ENCODE data around the gene ANKRD13D.
A peak's percentile ranks its signal among the peaks of the same experiment; 100 is the strongest.
"Not testable (repeated sequence)": the region's sequence is repeated elsewhere in the genome, so short reads cannot be mapped to it uniquely, and the experiment has no call there.

The ANKRD13D gene

GRCh38 chr11:67317205-67317887, 28.2 kb downstream of the ANKRD13D start:
- WGBS (ENCODE audit: extremely low coverage, insufficient coverage, insufficient read length): no CpG with 5 or more reads among the region's 55 CpGs
- H4K12ac ChIP-seq (ENCODE audit: low read depth, low read length): peak overlapping the region; percentile 95
- no peak overlapping the region for H3K23ac ChIP-seq (ENCODE audit: low read length)
- peak overlapping the region; percentile 90 for H3K18ac ChIP-seq (ENCODE audit: low read length)
- no peak overlapping the region for H2AK5ac ChIP-seq (ENCODE audit: low read length)
- peak overlapping the region; percentile 95 for H3K27ac ChIP-seq (ENCODE audit: low read depth, low read length)
- peak overlapping the region; percentile 74 for H2BK120ac ChIP-seq (ENCODE audit: insufficient read depth, low read length, poor library complexity)
- peak; percentile 97 to 100 for DNase-seq
- H3K4ac ChIP-seq (ENCODE audit: low read depth, low read length): peak overlapping the region; percentile 81
- peak overlapping the region; percentile 83 for H2BK5ac ChIP-seq (ENCODE audit: low read depth, low read length, poor library complexity)
- H2BK12ac ChIP-seq (ENCODE audit: low read length): peak overlapping the region; percentile 38
- H3K4me1 ChIP-seq (ENCODE audit: control insufficient read depth in 1 of 2, insufficient read depth in 2 of 2, low read length in 2 of 2): peaks cover 11 to 14% of the 10 kb centered on the region in 2 experiments
- peak overlapping the region; percentile 59 for H3K9ac ChIP-seq (ENCODE audit: low read length)
- peak overlapping the region; percentile 77 for H3K4me2 ChIP-seq (ENCODE audit: low read length)
- peaks cover 5% of the 10 kb centered on the region for H3K79me2 ChIP-seq (ENCODE audit: control insufficient read depth, insufficient read depth, low read length, poor library complexity)
- H4K91ac ChIP-seq (ENCODE audit: low read depth, low read length): peak overlapping the region; percentile 93
- peaks cover 11% of the 10 kb centered on the region for H3K79me1 ChIP-seq (ENCODE audit: low read length)
- H3K27me3 ChIP-seq (ENCODE audit: insufficient read depth, low read length): peaks cover 3% of the 10 kb centered on the region
- H3K4me3 ChIP-seq (ENCODE audit: low read depth, low read length): peak overlapping the region; percentile 77
- H4K8ac ChIP-seq (ENCODE audit: low read depth, low read length): peak overlapping the region; percentile 94
- H2AFZ ChIP-seq (ENCODE audit: insufficient read depth, low read length, poor library complexity): peak overlapping the region; percentile 68
- peak overlapping the region; percentile 96 for H3K14ac ChIP-seq (ENCODE audit: low read length)
- no peaks in the 10 kb centered on the region for H3K9me3 ChIP-seq (ENCODE audit: insufficient read depth, low read depth, low read length)
- H3K36me3 ChIP-seq (ENCODE audit: control insufficient read depth in 1 of 2, insufficient read depth in 2 of 2, low read length in 2 of 2): no peaks in the 10 kb centered on the region

- no peak overlapping the region for H2AK5ac ChIP-seq (ENCODE audit: low read length)
- no peak overlapping the region for H2BK12ac ChIP-seq (ENCODE audit: low read length)
- H2AFZ ChIP-seq (ENCODE audit: insufficient read depth, low read length, poor library complexity): peak overlapping the region; percentile 90
- H3K36me3 ChIP-seq (ENCODE audit: control insufficient read depth in 1 of 2, insufficient read depth in 2 of 2, low read length in 2 of 2): no peaks in the 10 kb centered on the region
- no peak overlapping the region for H4K91ac ChIP-seq (ENCODE audit: low read depth, low read length)
- no CpG with 5 or more reads among the region's 53 CpGs for WGBS (ENCODE audit: extremely low coverage, insufficient coverage, insufficient read length)
- DNase-seq: no peak
- peak overlapping the region; percentile 40 for H3K14ac ChIP-seq (ENCODE audit: low read length)
- peaks cover 3% of the 10 kb centered on the region for H3K27me3 ChIP-seq (ENCODE audit: insufficient read depth, low read length)
- H3K79me2 ChIP-seq (ENCODE audit: control insufficient read depth, insufficient read depth, low read length, poor library complexity): peaks cover 5% of the 10 kb centered on the region
- H3K4ac ChIP-seq (ENCODE audit: low read depth, low read length): no peak overlapping the region
- H3K23ac ChIP-seq (ENCODE audit: low read length): no peak overlapping the region
- no peak overlapping the region for H2BK5ac ChIP-seq (ENCODE audit: low read depth, low read length, poor library complexity)
- no peak overlapping the region for H4K12ac ChIP-seq (ENCODE audit: low read depth, low read length)
- peaks cover 8% of the 10 kb centered on the region for H3K79me1 ChIP-seq (ENCODE audit: low read length)
- H3K9me3 ChIP-seq (ENCODE audit: insufficient read depth, low read depth, low read length): no peaks in the 10 kb centered on the region
- H4K8ac ChIP-seq (ENCODE audit: low read depth, low read length): peak overlapping the region; percentile 62
- peak overlapping the region; percentile 16 for H3K18ac ChIP-seq (ENCODE audit: low read length)
- no peak overlapping the region for H3K9ac ChIP-seq (ENCODE audit: low read length)
- H3K27ac ChIP-seq (ENCODE audit: low read depth, low read length): no peak overlapping the region
- no peak overlapping the region for H2BK120ac ChIP-seq (ENCODE audit: insufficient read depth, low read length, poor library complexity)
- H3K4me1 ChIP-seq (ENCODE audit: control insufficient read depth in 1 of 2, insufficient read depth in 2 of 2, low read length in 2 of 2): peaks cover 5 to 8% of the 10 kb centered on the region in 2 experiments
- peak overlapping the region; percentile 70 for H3K4me3 ChIP-seq (ENCODE audit: low read depth, low read length)
- peak overlapping the region; percentile 77 for H3K4me2 ChIP-seq (ENCODE audit: low read length)
These were observed 28.9 kb downstream of the ANKRD13D start for GRCh38 chr11:67317888-67318555.

- not testable (repeated sequence) for H3K18ac ChIP-seq (ENCODE audit: low read length); H3K9me3 ChIP-seq (ENCODE audit: insufficient read depth, low read depth, low read length); H3K27me3 ChIP-seq (ENCODE audit: insufficient read depth, low read length); H3K14ac ChIP-seq (ENCODE audit: low read length); H2BK120ac ChIP-seq (ENCODE audit: insufficient read depth, low read length, poor library complexity); H3K4ac ChIP-seq (ENCODE audit: low read depth, low read length); H3K4me2 ChIP-seq (ENCODE audit: low read length); H3K79me1 ChIP-seq (ENCODE audit: low read length); H4K12ac ChIP-seq (ENCODE audit: low read depth, low read length); H3K4me1 ChIP-seq (ENCODE audit: control insufficient read depth in 1 of 2, insufficient read depth in 2 of 2, low read length in 2 of 2); H4K91ac ChIP-seq (ENCODE audit: low read depth, low read length); H2AFZ ChIP-seq (ENCODE audit: insufficient read depth, low read length, poor library complexity); H3K23ac ChIP-seq (ENCODE audit: low read length); H3K27ac ChIP-seq (ENCODE audit: low read depth, low read length); H2BK5ac ChIP-seq (ENCODE audit: low read depth, low read length, poor library complexity); H3K79me2 ChIP-seq (ENCODE audit: control insufficient read depth, insufficient read depth, low read length, poor library complexity); DNase-seq; H3K36me3 ChIP-seq (ENCODE audit: control insufficient read depth in 1 of 2, insufficient read depth in 2 of 2, low read length in 2 of 2); H2BK12ac ChIP-seq (ENCODE audit: low read length); H2AK5ac ChIP-seq (ENCODE audit: low read length); H3K4me3 ChIP-seq (ENCODE audit: low read depth, low read length); H3K9ac ChIP-seq (ENCODE audit: low read length); H4K8ac ChIP-seq (ENCODE audit: low read depth, low read length)
- WGBS (ENCODE audit: extremely low coverage, insufficient coverage, insufficient read length): no CpG with 5 or more reads among the region's 12 CpGs
These were observed 29.8 kb downstream of the ANKRD13D start for GRCh38 chr11:67318876-67319275.

GRCh38 chr11:67320011-67320410, 30.9 kb downstream of the ANKRD13D start:
- Histone ChIP-seq H3K4me2 (ENCODE audit: low read length) (no peak overlapping the region), H3K79me2 (ENCODE audit: control insufficient read depth, insufficient read depth, low read length, poor library complexity) (peaks cover 5% of the 10 kb centered on the region), H4K91ac (ENCODE audit: low read depth, low read length) (no peak overlapping the region), H2AK5ac (ENCODE audit: low read length) (no peak overlapping the region), H3K36me3 (ENCODE audit: control insufficient read depth in 1 of 2, insufficient read depth in 2 of 2, low read length in 2 of 2) (no peaks in the 10 kb centered on the region), H3K4me3 (ENCODE audit: low read depth, low read length) (no peak overlapping the region), H2BK12ac (ENCODE audit: low read length) (no peak overlapping the region), H3K9ac (ENCODE audit: low read length) (no peak overlapping the region), H3K27me3 (ENCODE audit: insufficient read depth, low read length) (peaks cover 3% of the 10 kb centered on the region), H3K23ac (ENCODE audit: low read length) (no peak overlapping the region), H3K18ac (ENCODE audit: low read length) (no peak overlapping the region), H3K27ac (ENCODE audit: low read depth, low read length) (no peak overlapping the region), H3K4me1 (ENCODE audit: control insufficient read depth in 1 of 2, insufficient read depth in 2 of 2, low read length in 2 of 2) (peaks cover 2% of the 10 kb centered on the region in 2 experiments), H3K9me3 (ENCODE audit: insufficient read depth, low read depth, low read length) (no peaks in the 10 kb centered on the region), H3K14ac (ENCODE audit: low read length) (no peak overlapping the region), H4K12ac (ENCODE audit: low read depth, low read length) (no peak overlapping the region), H2BK5ac (ENCODE audit: low read depth, low read length, poor library complexity) (no peak overlapping the region), H3K79me1 (ENCODE audit: low read length) (peaks cover 7% of the 10 kb centered on the region), H3K4ac (ENCODE audit: low read depth, low read length) (no peak overlapping the region), H4K8ac (ENCODE audit: low read depth, low read length) (no peak overlapping the region), H2AFZ (ENCODE audit: insufficient read depth, low read length, poor library complexity) (no peak overlapping the region), H2BK120ac (ENCODE audit: insufficient read depth, low read length, poor library complexity) (no peak overlapping the region)
- WGBS (ENCODE audit: extremely low coverage, insufficient coverage, insufficient read length): no CpG with 5 or more reads among the region's 3 CpGs
- no peak for DNase-seq
